ENCODE data around the gene PRSS1. TPM values are rescaled to one million over a fixed set of nuclear protein-coding genes. Genes with fewer than 3 reads are reported as not detected.
"Not testable (repeated sequence)": the region's sequence is repeated elsewhere in the genome, so short reads cannot be mapped to it uniquely, and the experiment has no call there.

The PRSS1 gene
- total and polyA plus RNA-seq, 2 of the 8 experiments (the other 6 are each of a cell fraction or from before 2014, with no cell fraction given) = 0.09 TPM; not detected in 1

DNA sequence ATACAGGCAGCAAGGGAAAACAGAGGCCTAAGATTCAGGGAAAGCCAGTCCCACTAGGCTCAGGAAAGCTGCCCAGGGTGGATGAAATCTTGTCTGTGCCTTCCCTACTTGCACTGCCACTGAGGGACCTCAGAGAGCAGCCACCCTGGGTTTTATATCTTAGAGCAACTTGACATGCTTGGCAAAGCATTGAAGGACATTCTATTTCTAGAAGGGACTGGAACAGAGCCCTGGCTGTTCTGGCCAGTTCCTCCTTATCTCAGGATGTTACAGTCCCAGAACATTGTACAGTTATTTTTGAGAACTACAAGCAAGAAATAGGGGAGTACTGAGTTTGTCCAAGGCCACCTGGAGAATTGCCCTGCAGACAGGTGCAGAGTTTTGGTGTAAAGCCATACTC, 7.3 kb upstream of the PRSS1 start:
- H3K4ac ChIP-seq (replicated peaks; ENCODE audit: insufficient read length, low read depth, low read length); H3K23me2 ChIP-seq (ENCODE audit: low read depth, low read length); H3K79me2 ChIP-seq (ENCODE audit: control insufficient read depth in 1 of 2, insufficient read depth in 2 of 2, low read length in 2 of 2); H4K5ac ChIP-seq (ENCODE audit: insufficient read length, low read depth, low read length); H2BK15ac ChIP-seq (ENCODE audit: low read length); H3K9me3 ChIP-seq (ENCODE audit: insufficient read depth in 2 of 2, low read depth in 1 of 2, low read length in 1 of 2); H2BK20ac ChIP-seq (ENCODE audit: low read length); H2BK12ac ChIP-seq (ENCODE audit: low read depth, low read length); POLR2A ChIA-PET (ENCODE audit: partially characterized antibody); H4K8ac ChIP-seq (ENCODE audit: extremely low read depth, insufficient read depth, low read length); H4K91ac ChIP-seq (replicated peaks; ENCODE audit: insufficient read length, low read length); H3K27me3 ChIP-seq (replicated peaks in 1 of 4; ENCODE audit: control insufficient read depth in 3 of 4, extremely low read depth in 1 of 4, insufficient read depth in 3 of 4, low read length in 3 of 4); H3K4me1 ChIP-seq (replicated peaks in 1 of 4; ENCODE audit: control insufficient read depth in 3 of 4, insufficient read depth in 4 of 4, low read length in 3 of 4); H3K18ac ChIP-seq (ENCODE audit: extremely low read depth, low read length); DNase-seq (ENCODE audit: low read depth in 1 of 2, low spot score in 2 of 2); H3K9ac ChIP-seq (replicated peaks in 1 of 4; ENCODE audit: extremely low read depth in 1 of 4, low read depth in 3 of 4, low read length in 3 of 4); H4K20me1 ChIP-seq (replicated peaks in 1 of 2; ENCODE audit: control insufficient read depth in 1 of 2, insufficient read depth in 2 of 2, low read length in 2 of 2); H3K27ac ChIP-seq (ENCODE audit: low read depth, low read length); H2BK5ac ChIP-seq (ENCODE audit: low read depth, low read length); H3K79me1 ChIP-seq (ENCODE audit: low read depth, low read length); H3K4me2 ChIP-seq (ENCODE audit: insufficient read depth in 1 of 2, low read depth in 2 of 2, low read length in 2 of 2); H2AFZ ChIP-seq (ENCODE audit: low read length); FAIRE-seq; H3K56ac ChIP-seq (replicated peaks; ENCODE audit: insufficient read length, low read depth, low read length); H3K14ac ChIP-seq (ENCODE audit: insufficient read length); H2AK5ac ChIP-seq (ENCODE audit: low read depth, low read length); H3K36me3 ChIP-seq (ENCODE audit: control insufficient read depth in 2 of 4, insufficient read depth in 4 of 4, low read length in 3 of 4); H3K23ac ChIP-seq (ENCODE audit: insufficient read length); H3K4me3 ChIP-seq (ENCODE audit: extremely low read depth in 1 of 4, insufficient read depth in 2 of 4, low read depth in 3 of 4, low read length in 4 of 4); H2BK120ac ChIP-seq (replicated peaks; ENCODE audit: low read depth, low read length): not testable (repeated sequence)
- CTCF ChIA-PET (ENCODE audit: partially characterized antibody) = interaction anchor here (0.5 to 1.6 kb wide), 4 partner anchors 26 to 1148 kb away, joined by 3 to 4 read pairs (median 3); no protein-coding TSS in a partner anchor

Data from H1 (cell line).